ENCODE data around the gene CYP1B1. TPM values are rescaled to one million over a fixed set of nuclear protein-coding genes. Genes with fewer than 3 reads are reported as not detected.
"Not testable (repeated sequence)": the region's sequence is repeated elsewhere in the genome, so short reads cannot be mapped to it uniquely, and the experiment has no call there.

CYP1B1 gene
- total RNA-seq, 4 donors from 2014 or later: 1.0 to 20.6 (median 12.8) TPM

GRCh38 chr2:38113051-38113450 lies 37.1 kb upstream of the CYP1B1 start:
- peaks cover 0 to 60% (median 9%) of the 10 kb centered on the region in 3 donors for H3K4me1 ChIP-seq
- intact Hi-C loops (cut with DNase I): no loop called here

GRCh38 chr2:38111350-38111749 lies 35.4 kb upstream of the CYP1B1 start:
- intact Hi-C loops (cut with DNase I); H3K36me3 ChIP-seq; H3K27me3 ChIP-seq; H3K27ac ChIP-seq; H3K4me3 ChIP-seq; H3K9me3 ChIP-seq; DNase-seq: not testable (repeated sequence)
- WGBS, 2 donors: 87 to 95% methylated on average over 4 of the region's 4 CpGs
- peaks cover 6 to 61% (median 11%) of the 10 kb centered on the region in 3 donors for H3K4me1 ChIP-seq

More at GRCh38 chr2:38113051-38113450, 37.1 kb upstream of the CYP1B1 start:
- DNase-seq: no peak
- H3K36me3 ChIP-seq: no peaks in the 10 kb centered on the region
- H3K27me3 ChIP-seq: no peaks in the 10 kb centered on the region
- no peak overlapping the region for H3K4me3 ChIP-seq
- 35 to 57% methylated on average over 3 of the region's 3 CpGs for WGBS, 2 donors
- TF ChIP-seq CTCF (IDR thresholded peaks at IDR 0.05) (no peak), POLR2A (IDR thresholded peaks at IDR 0.05) (no peak)
- no peaks in the 10 kb centered on the region for H3K9me3 ChIP-seq
- no peak overlapping the region for H3K27ac ChIP-seq

GRCh38 chr2:38109732-38110181 lies 33.8 kb upstream of the CYP1B1 start:
- no peak for DNase-seq
- peaks cover 7 to 52% (median 13%) of the 10 kb centered on the region in 3 donors for H3K4me1 ChIP-seq
- 26 to 32% methylated on average over 4 of the region's 4 CpGs for WGBS, 2 donors
- intact Hi-C loops (cut with DNase I): no loop called here
- TF ChIP-seq POLR2A (IDR thresholded peaks at IDR 0.05) (no peak), CTCF (IDR thresholded peaks at IDR 0.05) (no peak)
- no peaks in the 10 kb centered on the region for H3K27me3 ChIP-seq
- peak overlapping the region; percentile 18 to 71 (median 42) for H3K27ac ChIP-seq
- H3K4me3 ChIP-seq: no peak overlapping the region
- H3K36me3 ChIP-seq: no peaks in the 10 kb centered on the region
- H3K9me3 ChIP-seq: no peaks in the 10 kb centered on the region

- peak overlapping the region; percentile 18 to 71 (median 42) for H3K27ac ChIP-seq
- H3K9me3 ChIP-seq: no peaks in the 10 kb centered on the region
- H3K4me1 ChIP-seq: peaks cover 7 to 46% (median 13%) of the 10 kb centered on the region in 3 donors
- no peak for TF ChIP-seq CTCF (IDR thresholded peaks at IDR 0.05)
- no peak for TF ChIP-seq POLR2A (IDR thresholded peaks at IDR 0.05)
- 48 to 61% methylated on average over 11 of the region's 11 CpGs for WGBS, 2 donors
- no peaks in the 10 kb centered on the region for H3K27me3 ChIP-seq
- no peaks in the 10 kb centered on the region for H3K36me3 ChIP-seq
- H3K4me3 ChIP-seq: no peak overlapping the region
- DNase-seq: no peak
- intact Hi-C loops (cut with DNase I): no loop called here
Measured at GRCh38 chr2:38108907-38109731, 33.2 kb upstream of the CYP1B1 start.

GRCh38 chr2:38107738-38108410 lies 31.9 kb upstream of the CYP1B1 start:
- Histone ChIP-seq H3K36me3 (no peaks in the 10 kb centered on the region), H3K27ac (no peak overlapping the region), H3K4me1 (peaks cover 7 to 35% (median 13%) of the 10 kb centered on the region in 3 donors), H3K4me3 (no peak overlapping the region), H3K27me3 (no peaks in the 10 kb centered on the region), H3K9me3 (no peaks in the 10 kb centered on the region)
- TF ChIP-seq POLR2A (IDR thresholded peaks at IDR 0.05): no peak
- TF ChIP-seq CTCF (IDR thresholded peaks at IDR 0.05): no peak
- intact Hi-C loops (cut with DNase I): no loop called here
- DNase-seq: no peak
- WGBS, 2 donors: 88 to 90% methylated on average over 15 to 17 of the region's 17 CpGs

Measured in esophagus squamous epithelium (tissue), 5 donors.